ENCODE measurements around the gene MCC.

DNA sequence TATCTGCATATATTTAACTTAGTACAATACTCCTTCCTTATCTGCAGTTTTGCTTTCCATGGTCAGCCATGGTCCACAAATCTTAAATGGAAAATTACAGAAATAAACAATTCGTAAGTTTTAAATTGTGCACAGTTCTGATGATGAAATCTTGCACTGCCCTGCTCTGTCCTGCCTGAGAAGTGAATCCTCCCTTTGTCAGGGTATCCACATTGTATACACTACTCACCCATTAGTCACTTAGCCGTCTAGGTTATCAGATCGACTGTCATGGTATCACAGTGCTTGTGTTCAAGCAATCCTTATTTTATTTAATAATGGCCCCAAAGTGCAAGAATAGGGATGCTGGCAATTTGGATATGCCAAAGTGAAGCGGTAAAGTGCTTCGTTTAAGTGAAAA, 16.9 kb upstream of the MCC start:
- TF ChIP-seq, protein P1, sequence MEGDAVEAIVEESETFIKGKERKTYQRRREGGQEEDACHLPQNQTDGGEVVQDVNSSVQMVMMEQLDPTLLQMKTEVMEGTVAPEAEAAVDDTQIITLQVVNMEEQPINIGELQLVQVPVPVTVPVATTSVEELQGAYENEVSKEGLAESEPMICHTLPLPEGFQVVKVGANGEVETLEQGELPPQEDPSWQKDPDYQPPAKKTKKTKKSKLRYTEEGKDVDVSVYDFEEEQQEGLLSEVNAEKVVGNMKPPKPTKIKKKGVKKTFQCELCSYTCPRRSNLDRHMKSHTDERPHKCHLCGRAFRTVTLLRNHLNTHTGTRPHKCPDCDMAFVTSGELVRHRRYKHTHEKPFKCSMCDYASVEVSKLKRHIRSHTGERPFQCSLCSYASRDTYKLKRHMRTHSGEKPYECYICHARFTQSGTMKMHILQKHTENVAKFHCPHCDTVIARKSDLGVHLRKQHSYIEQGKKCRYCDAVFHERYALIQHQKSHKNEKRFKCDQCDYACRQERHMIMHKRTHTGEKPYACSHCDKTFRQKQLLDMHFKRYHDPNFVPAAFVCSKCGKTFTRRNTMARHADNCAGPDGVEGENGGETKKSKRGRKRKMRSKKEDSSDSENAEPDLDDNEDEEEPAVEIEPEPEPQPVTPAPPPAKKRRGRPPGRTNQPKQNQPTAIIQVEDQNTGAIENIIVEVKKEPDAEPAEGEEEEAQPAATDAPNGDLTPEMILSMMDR (conservative IDR thresholded peaks at IDR 0.05 in 1 of 2, IDR thresholded peaks at IDR 0.05 in 1 of 2; ENCODE audit: extremely low read depth in 1 of 2, insufficient read depth in 1 of 2, low read depth in 1 of 2, low read length in 2 of 2): no peak
- TF ChIP-seq EZH2 (IDR thresholded peaks at IDR 0.05; ENCODE audit: borderline replicate concordance, low read length): no peak
